NCI-H1417 (cell line): ENCODE data around the gene CEP192.

Experiments
- DNase-seq, 3 experiments: peaks; one replicate each; lab custom pipeline; 2025; lab: John Stamatoyannopoulos, UW

The CEP192 gene

GRCh38 chr18:13139885-13140450, 148.8 kb downstream of the CEP192 start:
- DNase-seq, result no peak

- no peak for DNase-seq
Measured at GRCh38 chr18:13141209-13141608, 150.0 kb downstream of the CEP192 start.

- no peak for DNase-seq
Measured at GRCh38 chr18:13145636-13146190, 154.6 kb downstream of the CEP192 start.

- peak; percentile 37 to 88 (median 61) for DNase-seq
Measured at GRCh38 chr18:13147130-13147529, 156.0 kb downstream of the CEP192 start.

- no peak for DNase-seq
Measured at GRCh38 chr18:13151656-13152055, 160.5 kb downstream of the CEP192 start.

GRCh38 chr18:13158428-13158827, 167.3 kb downstream of the CEP192 start:
- no peak for DNase-seq

- peak; percentile 37 to 85 (median 64) for DNase-seq
Measured at GRCh38 chr18:13159579-13159978, 168.4 kb downstream of the CEP192 start.

GRCh38 chr18:13161276-13161899, 170.2 kb downstream of the CEP192 start:
- peak in 2 of 3 experiments; percentile 12 to 55 for DNase-seq

- no peak for DNase-seq
Measured at GRCh38 chr18:13163167-13163927, 172.2 kb downstream of the CEP192 start.

GRCh38 chr18:13164406-13164805, 173.2 kb downstream of the CEP192 start:
- no peak for DNase-seq

GRCh38 chr18:13165636-13166423, 174.7 kb downstream of the CEP192 start:
- DNase-seq, result peak; percentile 5 to 85 (median 44)

GRCh38 chr18:13173578-13174145, 182.5 kb downstream of the CEP192 start:
- DNase-seq, result no peak
